Measurements from ENCODE around the gene IVNS1ABP.
A peak's percentile ranks its signal among the peaks of the same experiment; 100 is the strongest.

IVNS1ABP gene

DNA sequence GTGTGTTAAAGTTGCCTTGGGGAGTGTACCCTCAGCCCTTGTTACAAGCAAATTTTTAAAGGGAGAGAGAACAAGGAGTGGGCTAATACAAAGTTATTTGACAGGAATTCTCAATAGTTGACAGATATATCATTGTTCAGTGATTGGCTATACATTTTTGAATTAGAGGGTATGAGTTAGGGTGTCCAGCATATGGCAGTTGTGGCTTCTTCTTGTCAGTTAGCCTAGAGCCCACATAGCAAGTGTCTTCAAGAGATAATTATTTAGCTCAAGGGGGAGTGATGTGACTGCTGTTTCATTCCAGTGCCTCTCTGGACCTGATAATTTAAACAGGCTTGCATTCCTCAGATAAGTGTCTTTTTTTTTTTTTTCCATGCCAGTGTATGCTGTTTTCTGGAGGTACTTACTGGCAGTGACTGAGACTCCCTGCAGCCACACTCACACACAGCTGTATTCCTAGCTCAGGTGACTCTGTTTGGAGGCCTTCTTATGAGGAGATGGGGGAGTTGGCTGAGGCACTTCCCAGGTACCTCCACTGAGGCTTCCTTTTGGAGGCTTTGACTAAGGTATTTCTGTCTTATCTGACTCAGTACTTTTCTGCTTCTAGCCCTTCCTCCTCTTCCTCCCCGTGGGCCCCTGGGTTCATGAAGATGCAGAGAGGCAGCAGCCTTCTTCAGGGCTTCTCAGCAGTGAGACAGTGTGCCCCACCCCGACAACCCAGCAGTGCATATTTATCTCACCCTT, 32.3 kb downstream of the IVNS1ABP start:
- no peak for TF ChIP-seq CTCF (conservative IDR thresholded peaks at IDR 0.05; ENCODE audit: low read length)
- DNase-seq (ENCODE audit: low read depth), result peak; percentile 13
- no peak overlapping the region for H3K4me3 ChIP-seq (ENCODE audit: low read length)

- no peak for TF ChIP-seq CTCF (conservative IDR thresholded peaks at IDR 0.05; ENCODE audit: low read length)
- no peak for DNase-seq (ENCODE audit: low read depth)
- no peak overlapping the region for H3K4me3 ChIP-seq (ENCODE audit: low read length)
These were observed 32.9 kb downstream of the IVNS1ABP start for GRCh38 chr1:185284116-185284515.

DNA sequence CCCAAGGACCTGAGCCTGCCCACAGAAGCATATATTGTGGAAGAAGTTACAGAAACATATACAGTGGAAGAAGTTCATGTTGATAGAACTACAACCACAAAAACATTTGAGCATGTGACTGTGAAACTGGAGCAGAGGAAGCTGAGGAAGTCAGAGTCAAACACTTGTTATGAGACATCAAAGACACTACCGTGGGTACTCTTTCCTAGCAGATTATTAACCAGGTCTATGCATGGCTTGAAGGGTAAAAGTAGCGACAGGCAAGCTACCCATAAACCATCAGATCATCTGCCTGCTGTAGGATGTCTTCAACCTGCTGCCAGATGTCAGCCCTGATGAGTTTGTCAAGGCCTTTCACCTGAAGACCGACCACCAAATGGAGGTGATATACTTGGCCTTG, 35.8 kb downstream of the IVNS1ABP start:
- H3K4me3 ChIP-seq (ENCODE audit: low read length), result no peak overlapping the region
- DNase-seq (ENCODE audit: low read depth), result no peak
- no peak for TF ChIP-seq CTCF (conservative IDR thresholded peaks at IDR 0.05; ENCODE audit: low read length)

- no peak overlapping the region for H3K4me3 ChIP-seq (ENCODE audit: low read length)
- DNase-seq (ENCODE audit: low read depth), result no peak
- no peak for TF ChIP-seq CTCF (conservative IDR thresholded peaks at IDR 0.05; ENCODE audit: low read length)
These were observed 36.5 kb downstream of the IVNS1ABP start for GRCh38 chr1:185280589-185280988.

DNA sequence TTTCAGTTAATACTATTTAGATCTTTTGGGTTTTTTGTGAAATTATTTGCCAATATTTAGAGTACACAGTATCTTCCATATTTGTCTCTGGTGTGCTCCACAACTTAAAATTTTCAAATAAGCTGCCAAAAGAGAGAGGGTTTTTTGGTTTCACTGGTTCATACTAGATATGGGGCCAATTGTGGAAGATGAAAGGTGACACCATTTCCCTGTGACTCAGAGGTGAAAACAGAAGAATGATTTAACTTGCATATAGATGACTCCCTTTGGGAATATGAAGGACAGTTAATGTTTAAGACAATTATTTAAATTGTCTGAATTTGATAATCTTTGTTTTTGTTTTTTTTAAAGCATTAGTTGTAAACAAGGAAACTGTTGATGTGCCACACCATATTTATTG, 37.5 kb downstream of the IVNS1ABP start:
- TF ChIP-seq CTCF (conservative IDR thresholded peaks at IDR 0.05; ENCODE audit: low read length), result no peak
- H3K4me3 ChIP-seq (ENCODE audit: low read length), result no peak overlapping the region
- DNase-seq (ENCODE audit: low read depth), result peak; percentile 8

DNA sequence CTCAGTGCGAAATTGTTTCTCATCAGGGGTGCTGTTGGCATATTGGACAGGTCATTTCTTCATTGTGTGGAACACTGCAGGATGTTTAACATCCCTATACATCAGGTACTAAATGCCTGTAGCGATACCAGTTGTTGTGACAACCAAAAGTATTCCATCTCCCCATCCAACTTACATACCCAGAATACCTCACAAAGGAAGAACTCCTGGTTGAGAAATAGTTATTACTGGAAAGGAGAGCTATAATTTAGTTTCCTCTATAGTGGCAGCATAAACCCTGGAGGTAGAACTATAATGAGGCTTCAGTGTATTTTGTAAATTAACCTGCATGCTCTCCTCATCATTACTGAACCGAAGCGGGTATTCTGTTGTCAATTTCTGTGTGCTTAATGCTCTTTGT, 45.1 kb downstream of the IVNS1ABP start:
- DNase-seq (ENCODE audit: low read depth), result no peak
- TF ChIP-seq CTCF (conservative IDR thresholded peaks at IDR 0.05; ENCODE audit: low read length), result no peak
- H3K4me3 ChIP-seq (ENCODE audit: low read length), result no peak overlapping the region

DNA sequence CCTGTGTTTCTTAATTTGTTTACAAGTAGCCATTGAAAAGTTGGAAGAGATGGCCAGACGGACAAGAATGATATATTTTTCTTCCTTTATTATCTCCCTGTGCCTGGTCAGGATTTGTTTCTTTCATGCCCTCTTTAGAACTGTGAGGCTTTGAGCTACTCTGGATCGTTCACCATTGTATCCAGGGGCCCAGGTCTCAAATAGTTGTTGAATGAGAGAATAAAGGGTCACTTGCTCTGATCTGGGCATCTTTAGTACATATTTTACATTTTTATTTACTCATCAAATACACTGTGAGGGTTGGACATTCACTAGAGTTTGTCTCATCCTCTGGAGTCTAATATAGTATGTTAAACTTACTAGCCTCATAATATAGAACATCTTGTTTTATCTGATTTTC, 48.7 kb downstream of the IVNS1ABP start:
- TF ChIP-seq CTCF (conservative IDR thresholded peaks at IDR 0.05; ENCODE audit: low read length), result no peak
- no peak for DNase-seq (ENCODE audit: low read depth)
- H3K4me3 ChIP-seq (ENCODE audit: low read length), result no peak overlapping the region
